ENCODE data around the gene BPIFB4.
"Not testable (repeated sequence)": the region's sequence is repeated elsewhere in the genome, so short reads cannot be mapped to it uniquely, and the experiment has no call there.

Gene BPIFB4

DNA sequence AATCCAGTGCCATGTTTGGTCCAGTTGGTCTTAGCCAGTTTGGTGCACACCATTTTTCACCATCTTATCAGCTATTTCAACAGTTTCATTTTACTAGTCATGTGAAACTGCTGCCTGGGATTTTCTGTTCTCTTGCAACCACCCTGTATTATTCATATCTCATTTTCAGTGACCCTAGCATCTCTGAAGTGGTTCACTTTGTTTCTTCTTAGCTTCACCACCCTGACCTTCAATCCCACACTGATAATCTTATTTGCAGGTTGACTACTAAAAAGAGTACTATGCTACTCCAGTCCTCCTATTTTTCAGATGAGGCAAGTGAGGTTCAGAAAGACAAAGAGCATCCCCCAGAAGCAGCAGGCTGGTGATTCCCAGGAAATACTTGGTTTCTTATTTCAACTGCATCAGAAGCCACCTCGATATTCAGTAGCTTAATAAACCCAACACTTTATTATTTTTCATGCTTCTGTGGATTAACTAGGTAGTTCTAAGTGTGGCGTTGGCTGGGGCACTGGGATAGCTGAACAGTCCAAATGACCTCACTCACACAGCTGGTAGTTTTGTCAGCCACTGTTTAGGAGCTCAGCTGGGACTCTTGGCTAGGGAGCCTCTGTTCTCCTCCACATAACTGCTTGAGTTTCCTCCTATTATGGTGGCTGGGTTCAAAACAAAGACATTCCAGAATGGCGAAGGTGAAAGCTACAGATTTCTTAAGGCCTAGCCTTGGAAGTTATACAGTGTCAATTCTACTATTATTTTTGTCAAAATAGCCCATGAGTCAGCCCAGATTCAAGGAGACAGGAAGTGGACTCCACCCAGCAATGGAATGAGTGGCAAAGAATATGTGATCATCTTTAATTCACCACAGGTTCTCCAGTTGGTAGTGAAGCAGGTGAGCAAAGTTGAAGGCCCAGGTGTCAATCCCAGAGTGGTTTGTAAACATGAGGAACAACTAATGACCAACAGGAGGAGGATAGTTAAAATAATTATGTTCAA, 40.6 kb downstream of the BPIFB4 start:
- no peak for DNase-seq (ENCODE audit: low read depth)

GRCh38 chr20:33120934-33121333, 41.5 kb downstream of the BPIFB4 start:
- no peak for DNase-seq (ENCODE audit: low read depth)

GRCh38 chr20:33122297-33122696, 42.9 kb downstream of the BPIFB4 start:
- DNase-seq (ENCODE audit: low read depth), result not testable (repeated sequence)

- DNase-seq (ENCODE audit: low read depth), result no peak
Observed at GRCh38 chr20:33124261-33124660, 44.8 kb downstream of the BPIFB4 start.

- DNase-seq (ENCODE audit: low read depth), result no peak
Observed at GRCh38 chr20:33124994-33125393, 45.6 kb downstream of the BPIFB4 start.

- no peak for DNase-seq (ENCODE audit: low read depth)
Observed at GRCh38 chr20:33125983-33126382, 46.5 kb downstream of the BPIFB4 start.

GRCh38 chr20:33127422-33128097, 48.1 kb downstream of the BPIFB4 start:
- DNase-seq (ENCODE audit: low read depth), result no peak

- DNase-seq (ENCODE audit: low read depth), result no peak
Observed at GRCh38 chr20:33130568-33131061, 51.2 kb downstream of the BPIFB4 start.

DNA sequence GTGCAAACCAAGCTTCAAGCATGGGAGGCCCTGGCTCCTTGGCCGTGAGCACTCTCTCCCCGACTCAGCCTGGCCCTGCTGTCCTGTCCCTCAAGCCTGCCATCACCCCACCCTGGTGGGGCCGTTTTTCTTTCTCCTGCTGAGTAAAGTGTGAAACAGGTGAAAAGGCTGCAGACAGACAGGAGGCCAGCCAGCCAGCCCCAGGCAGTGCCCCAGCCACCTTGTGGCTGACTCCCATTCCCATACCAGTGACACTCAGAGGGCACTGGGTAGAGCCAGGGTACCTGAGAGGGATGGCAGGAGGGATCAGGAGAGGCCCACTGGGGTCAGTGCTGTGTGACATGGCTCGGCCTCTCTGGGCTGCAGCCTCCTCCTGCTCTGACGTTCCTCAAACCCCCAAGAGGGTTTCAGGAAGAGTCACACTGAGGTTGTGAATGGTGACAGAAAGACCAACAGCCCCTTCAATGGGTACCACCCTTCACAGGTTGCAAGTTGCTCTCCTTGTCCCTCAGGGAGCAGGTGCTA, 52.6 kb downstream of the BPIFB4 start:
- DNase-seq (ENCODE audit: low read depth), result no peak

- DNase-seq (ENCODE audit: low read depth), result no peak
Observed at GRCh38 chr20:33132513-33133372, 53.3 kb downstream of the BPIFB4 start.

DNA sequence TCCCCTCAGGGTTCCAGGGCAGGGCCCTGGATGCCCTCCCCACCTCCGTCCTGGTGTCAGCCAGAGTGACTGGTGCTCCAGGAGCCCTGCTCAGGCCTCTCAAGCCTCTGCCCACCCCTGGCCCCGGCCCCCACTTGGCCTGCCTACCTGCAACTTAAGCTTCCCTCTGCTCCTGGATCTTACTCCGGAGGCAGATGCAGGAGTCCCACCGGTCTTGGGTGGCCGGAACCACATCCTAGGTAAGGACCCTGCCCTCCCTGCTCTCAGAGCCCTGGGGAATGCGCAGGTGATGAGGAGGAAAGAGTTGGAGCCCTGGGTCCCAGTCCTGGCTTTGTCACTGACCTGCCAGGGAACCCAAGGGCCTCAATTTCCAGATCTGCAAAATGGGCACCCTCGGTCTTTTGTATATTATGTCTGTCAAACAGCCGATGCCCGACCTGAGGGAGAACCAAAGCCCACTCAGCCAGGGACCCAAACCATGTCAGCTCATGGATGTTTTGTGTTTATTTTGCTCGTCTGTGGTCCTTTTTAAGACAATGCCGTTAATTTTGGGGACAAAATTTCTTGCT, 54.0 kb downstream of the BPIFB4 start:
- no peak for DNase-seq (ENCODE audit: low read depth)

- DNase-seq (ENCODE audit: low read depth), result no peak
Observed at GRCh38 chr20:33137195-33137594, 57.8 kb downstream of the BPIFB4 start.

GRCh38 chr20:33139467-33139866, 60.0 kb downstream of the BPIFB4 start:
- DNase-seq (ENCODE audit: low read depth), result no peak

GRCh38 chr20:33145521-33145920, 66.1 kb downstream of the BPIFB4 start:
- no peak for DNase-seq (ENCODE audit: low read depth)

DNA sequence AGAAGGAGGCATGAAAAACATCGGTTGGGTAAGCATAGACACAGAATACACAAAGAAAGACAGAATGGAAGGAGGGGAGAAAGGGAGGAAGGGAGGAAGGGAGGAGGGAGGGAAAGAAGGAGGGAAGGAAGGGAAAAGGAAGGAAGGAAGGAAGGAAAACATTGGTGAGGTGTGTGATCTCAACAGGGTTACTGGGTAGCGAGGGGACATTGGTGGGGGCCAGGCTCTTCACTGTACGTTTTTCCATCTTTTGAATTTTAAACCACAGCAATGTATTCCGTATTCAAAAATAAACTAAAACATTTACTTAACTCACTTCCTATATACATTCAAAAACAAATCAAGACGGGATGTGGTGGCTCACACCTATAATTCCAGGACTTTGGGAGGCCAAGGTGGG, 67.9 kb downstream of the BPIFB4 start:
- DNase-seq (ENCODE audit: low read depth), result no peak

- DNase-seq (ENCODE audit: low read depth), result no peak
Observed at GRCh38 chr20:33148040-33148439, 68.6 kb downstream of the BPIFB4 start.

- no peak for DNase-seq (ENCODE audit: low read depth)
Observed at GRCh38 chr20:33154252-33154651, 74.8 kb downstream of the BPIFB4 start.

DNA sequence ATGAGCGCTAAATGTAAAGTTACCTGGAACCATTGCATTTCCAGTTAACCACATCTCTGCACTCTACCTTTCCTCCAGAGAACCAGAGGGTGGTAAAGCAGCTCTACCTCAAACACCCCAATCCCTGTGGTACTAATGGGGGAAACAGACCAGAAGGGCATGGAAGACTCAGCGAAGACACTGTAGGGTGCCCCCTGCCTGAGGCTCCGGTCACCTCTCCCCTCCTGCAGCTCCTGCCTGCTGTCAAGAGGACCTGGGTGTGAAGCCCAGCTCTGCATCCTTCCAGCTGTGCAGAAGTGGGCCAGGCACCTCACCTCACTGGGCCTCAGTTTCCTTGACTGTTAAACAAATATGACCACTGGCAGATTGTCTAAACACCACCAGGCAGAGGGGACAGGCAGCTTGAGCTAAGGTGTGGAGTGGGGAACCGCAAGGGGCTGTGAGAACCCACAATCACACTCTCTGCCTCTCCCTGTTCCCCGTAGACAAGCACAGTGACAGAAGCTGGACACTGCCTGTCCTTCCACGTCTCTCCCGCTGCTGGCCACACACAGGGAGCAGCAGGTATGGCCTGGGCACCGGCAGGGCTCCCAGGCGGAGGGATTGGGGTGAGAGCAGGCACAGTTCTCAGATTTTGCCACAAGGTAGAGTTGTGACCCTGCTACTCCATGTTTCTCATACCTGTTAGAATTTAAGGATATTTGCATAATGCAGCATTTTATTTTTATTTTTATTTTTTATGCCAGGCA, 79.4 kb downstream of the BPIFB4 start:
- no peak for DNase-seq (ENCODE audit: low read depth)

- DNase-seq (ENCODE audit: low read depth), result no peak
Observed at GRCh38 chr20:33159713-33160112, 80.3 kb downstream of the BPIFB4 start.

GRCh38 chr20:33160681-33161080, 81.2 kb downstream of the BPIFB4 start:
- no peak for DNase-seq (ENCODE audit: low read depth)

Data from activated T-cell treated with anti-CD3 and anti-CD28 coated beads for 24 hours (primary cell).